Esophagus muscularis mucosa (tissue), 4 donors: ENCODE measurements around the gene CCDC61. TPM values are rescaled to one million over a fixed set of nuclear protein-coding genes. Genes with fewer than 3 reads are reported as not detected.

Experiments
- DNase-seq: peaks from one replicate; pipeline ENCODE4 v3.0.0-alpha.2; 2017; ENCODE audit errors: extremely low spot score
- H3K27ac ChIP-seq, 4 donors: fragments of 200-600 bp; sonication (generic); replicated peaks in 1 of 4; 1 replicate in 3 of 4; 2 replicates in 1 of 4; pipeline ENCODE4 v1.5.1; 2016 to 2019; ENCODE audit warnings: mild to moderate bottlenecking in 1 of 4
- H3K27me3 ChIP-seq, 4 donors: fragments of 200-600 bp; sonication (generic); one replicate each; pipeline versions ENCODE4 v1.5.1 to v1.6.0; 2016 to 2019
- H3K36me3 ChIP-seq, 4 donors: fragments of 200-600 bp; sonication (generic); one replicate each; pipeline ENCODE4 v1.5.1; 2016 to 2019
- H3K4me1 ChIP-seq, 4 donors: fragments of 200-600 bp; sonication (generic); one replicate each; pipeline ENCODE4 v1.5.1; 2016 to 2019
- H3K4me3 ChIP-seq, 4 donors: fragments of 200-600 bp; sonication (generic); 1 replicate in 2 of 4; 2 replicates in 2 of 4; pipeline ENCODE4 v1.5.1; 2016 to 2019; ENCODE audit warnings: mild to moderate bottlenecking in 4 of 4, moderate library complexity in 1 of 4
- H3K9me3 ChIP-seq, 4 donors: fragments of 200-600 bp; sonication (generic); 1 replicate in 3 of 4; 2 replicates in 1 of 4; pipeline ENCODE4 v1.5.1; 2016 to 2019
- EP300 ChIP-seq: sonication (generic); formaldehyde crosslinking; IDR thresholded peaks from one replicate; pipeline ENCODE4 v1.6.1; 2017; ENCODE audit warnings: antibody characterized with exemption
- POLR2A ChIP-seq: fragments of 450-650 bp; IDR thresholded peaks from one replicate; pipeline ENCODE4 v1.6.1; 2017; ENCODE audit warnings: antibody characterized with exemption, moderate library complexity, mild to moderate bottlenecking, low read depth
- POLR2AphosphoS5 ChIP-seq, 2 donors: sonication (generic); formaldehyde crosslinking; IDR thresholded peaks; one replicate each; pipeline ENCODE4 v1.6.1; 2017; ENCODE audit warnings: antibody characterized with exemption in 2 of 2
- WGBS: methylation state at CpG from one replicate; pipeline ENCODE4 v1.1.5; 2018; 5-methylcytosine and 5-hydroxymethylcytosine counted together
- intact Hi-C: fragments of 100-400 bp; cut with DNase I; formaldehyde crosslinking; loops from one replicate; pipeline ENCODE4 v1.15.1; 2023
- total RNA-seq, 4 donors: library from RNA; depleted of rRNA; stranded (reverse); fragments of >200 nt; gene quantifications; one replicate each; pipeline versions ENCODE4 v1.1.0 to v1.2.1, GENCODE V29; 2016
- TF ChIP-seq, protein P1 (sequence below), 3 experiments: fragments of 200-600 bp in 2 of 3; fragments of 450-650 bp in 1 of 3; sonication (generic) in 2 of 3; IDR thresholded peaks; one replicate each; pipeline ENCODE4 v1.5.1; 2017 to 2019; ENCODE audit warnings: antibody characterized with exemption in 3 of 3, mild to moderate bottlenecking in 2 of 3, moderate library complexity in 1 of 3

CCDC61 gene
- total RNA-seq, 4 donors from 2014 or later: 5.3 to 9.6 (median 8.6) TPM

DNA sequence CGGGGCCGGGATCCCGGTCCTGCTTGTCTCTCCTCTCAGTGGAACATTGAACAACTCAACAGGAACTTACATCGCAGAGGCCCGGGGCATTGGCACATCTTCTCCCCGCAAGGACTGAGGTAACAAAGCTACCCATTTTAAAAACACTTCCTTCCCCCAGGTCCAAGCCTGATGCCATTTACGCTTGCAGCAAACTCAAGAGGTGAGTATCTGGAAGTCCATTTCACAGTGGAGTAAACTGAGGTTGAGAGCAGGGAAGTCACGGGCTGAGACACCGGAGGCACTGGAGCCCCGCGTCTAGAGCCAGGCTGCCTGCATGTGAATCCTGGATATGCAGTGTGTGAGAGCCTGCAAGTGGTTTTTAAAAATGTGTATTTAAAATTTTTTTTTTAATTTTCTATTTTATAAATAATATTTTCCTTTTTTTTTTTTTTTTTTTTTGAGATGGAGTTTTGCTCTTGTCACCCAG is 28.1 kb downstream of the CCDC61 start:
- peaks cover 2 to 61% (median 15%) of the 10 kb centered on the region in 4 donors for H3K27me3 ChIP-seq
- peaks cover 0 to 11% (median 4%) of the 10 kb centered on the region in 4 donors for H3K36me3 ChIP-seq
- peaks cover 0 to 8% (median 0%) of the 10 kb centered on the region in 4 donors for H3K4me1 ChIP-seq
- DNase-seq: no peak
- no peak overlapping the region for H3K4me3 ChIP-seq
- no peaks in the 10 kb centered on the region for H3K9me3 ChIP-seq
- 80% methylated on average over 8 of the region's 11 CpGs for WGBS
- intact Hi-C loops: no loop called here
- no peak for TF ChIP-seq POLR2A
- TF ChIP-seq, protein P1, sequence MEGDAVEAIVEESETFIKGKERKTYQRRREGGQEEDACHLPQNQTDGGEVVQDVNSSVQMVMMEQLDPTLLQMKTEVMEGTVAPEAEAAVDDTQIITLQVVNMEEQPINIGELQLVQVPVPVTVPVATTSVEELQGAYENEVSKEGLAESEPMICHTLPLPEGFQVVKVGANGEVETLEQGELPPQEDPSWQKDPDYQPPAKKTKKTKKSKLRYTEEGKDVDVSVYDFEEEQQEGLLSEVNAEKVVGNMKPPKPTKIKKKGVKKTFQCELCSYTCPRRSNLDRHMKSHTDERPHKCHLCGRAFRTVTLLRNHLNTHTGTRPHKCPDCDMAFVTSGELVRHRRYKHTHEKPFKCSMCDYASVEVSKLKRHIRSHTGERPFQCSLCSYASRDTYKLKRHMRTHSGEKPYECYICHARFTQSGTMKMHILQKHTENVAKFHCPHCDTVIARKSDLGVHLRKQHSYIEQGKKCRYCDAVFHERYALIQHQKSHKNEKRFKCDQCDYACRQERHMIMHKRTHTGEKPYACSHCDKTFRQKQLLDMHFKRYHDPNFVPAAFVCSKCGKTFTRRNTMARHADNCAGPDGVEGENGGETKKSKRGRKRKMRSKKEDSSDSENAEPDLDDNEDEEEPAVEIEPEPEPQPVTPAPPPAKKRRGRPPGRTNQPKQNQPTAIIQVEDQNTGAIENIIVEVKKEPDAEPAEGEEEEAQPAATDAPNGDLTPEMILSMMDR (IDR thresholded peaks at IDR 0.05): no peak
- TF ChIP-seq EP300: no peak
- no peak for TF ChIP-seq POLR2AphosphoS5 (IDR thresholded peaks at IDR 0.05)
- no peak overlapping the region for H3K27ac ChIP-seq

- Histone ChIP-seq H3K27me3 (peaks cover 2 to 61% (median 15%) of the 10 kb centered on the region in 4 donors), H3K4me3 (no peak overlapping the region), H3K9me3 (no peaks in the 10 kb centered on the region), H3K36me3 (no peaks in the 10 kb centered on the region), H3K27ac (no peak overlapping the region), H3K4me1 (peaks cover 0 to 14% (median 0%) of the 10 kb centered on the region in 4 donors)
- intact Hi-C loops: no loop called here
- 78% methylated on average over 3 of the region's 3 CpGs for WGBS
- TF ChIP-seq POLR2A (no peak), POLR2AphosphoS5 (IDR thresholded peaks at IDR 0.05) (no peak), EP300 (no peak)
- TF ChIP-seq, protein P1 (IDR thresholded peaks at IDR 0.05): no peak
- DNase-seq: no peak
Measured at GRCh38 chr19:46025835-46026234, 30.6 kb downstream of the CCDC61 start.

DNA sequence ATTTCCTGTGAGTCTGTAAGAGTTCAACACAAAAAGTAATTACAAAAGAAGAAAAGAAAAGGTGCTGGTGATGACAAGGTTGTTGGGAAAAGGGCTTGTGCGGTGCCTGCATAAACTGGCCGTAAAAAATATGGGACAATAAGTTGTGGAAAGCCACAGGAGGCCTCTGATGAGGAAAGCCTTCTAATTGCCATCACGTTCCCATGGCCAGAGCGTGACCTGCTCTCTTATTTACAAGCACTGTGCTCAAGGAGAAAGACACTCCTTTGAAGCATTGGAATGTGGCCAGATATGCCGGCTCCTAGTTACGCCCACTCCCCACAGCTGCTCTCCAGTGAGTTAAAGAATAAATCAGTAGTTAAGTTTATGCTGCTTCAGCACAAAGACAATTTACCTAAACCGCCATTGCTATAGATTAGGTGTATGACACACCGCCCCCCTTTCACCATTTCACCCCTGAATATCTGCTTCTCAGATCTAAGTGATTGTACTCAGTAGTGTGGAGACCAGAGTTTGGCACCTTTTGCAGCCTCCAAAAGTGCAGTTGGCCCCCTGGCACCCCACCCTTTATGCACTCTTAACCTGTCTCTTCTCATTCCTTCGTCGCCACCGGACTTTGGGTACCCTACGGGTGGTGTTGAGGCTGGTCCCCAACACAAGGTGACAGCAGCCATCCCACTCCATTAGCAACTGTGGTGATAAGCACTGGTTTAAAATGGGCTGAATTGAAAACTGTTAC is 35.7 kb downstream of the CCDC61 start:
- Histone ChIP-seq H3K36me3 (no peaks in the 10 kb centered on the region), H3K9me3 (no peaks in the 10 kb centered on the region), H3K4me3 (no peak overlapping the region), H3K27me3 (peaks cover 0 to 29% (median 4%) of the 10 kb centered on the region in 4 donors), H3K27ac (no peak overlapping the region), H3K4me1 (peaks cover 0 to 5% (median 0%) of the 10 kb centered on the region in 4 donors)
- DNase-seq: peak; percentile 82
- intact Hi-C loops: loop anchor here (5.0 kb wide), 1 partner anchor 161 kb away; no protein-coding TSS in a partner anchor
- 61% methylated on average over 12 of the region's 12 CpGs for WGBS
- TF ChIP-seq EP300 (no peak), POLR2AphosphoS5 (IDR thresholded peaks at IDR 0.05) (no peak), POLR2A (no peak)
- TF ChIP-seq, protein P1 (IDR thresholded peaks at IDR 0.05): no peak

- peak; percentile 77 for DNase-seq
- Histone ChIP-seq H3K27me3 (peaks cover 0 to 29% (median 0%) of the 10 kb centered on the region in 4 donors), H3K27ac (no peak overlapping the region), H3K4me3 (no peak overlapping the region), H3K4me1 (peaks cover 0 to 5% (median 0%) of the 10 kb centered on the region in 4 donors), H3K9me3 (no peaks in the 10 kb centered on the region), H3K36me3 (no peaks in the 10 kb centered on the region)
- no peak for TF ChIP-seq EP300
- TF ChIP-seq, protein P1 (IDR thresholded peaks at IDR 0.05): no peak
- no peak for TF ChIP-seq POLR2AphosphoS5 (IDR thresholded peaks at IDR 0.05)
- TF ChIP-seq POLR2A: no peak
- WGBS: 64% methylated on average over 3 of the region's 5 CpGs
- intact Hi-C loops: loop anchor here (5.0 kb wide), 1 partner anchor 160 kb away; no protein-coding TSS in a partner anchor
Measured at GRCh38 chr19:46031781-46032596, 36.7 kb downstream of the CCDC61 start.
